NK-92 (cell line): ENCODE results near the gene CLSTN2.

Experiments used
- DNase-seq: peaks from one replicate; lab custom pipeline; 2025; ENCODE audit not compliant: unreplicated experiment; lab: John Stamatoyannopoulos, UW

CLSTN2 gene

GRCh38 chr3:140006331-140006730 lies 71.3 kb downstream of the CLSTN2 start:
- DNase-seq: no peak

GRCh38 chr3:140007081-140007480 lies 72.1 kb downstream of the CLSTN2 start:
- DNase-seq: no peak

- DNase-seq: no peak
Measured at GRCh38 chr3:140007911-140008869, 73.2 kb downstream of the CLSTN2 start.

GRCh38 chr3:140010391-140010790 lies 75.4 kb downstream of the CLSTN2 start:
- no peak for DNase-seq

GRCh38 chr3:140011086-140011485 lies 76.1 kb downstream of the CLSTN2 start:
- no peak for DNase-seq

GRCh38 chr3:140011611-140012277 lies 76.8 kb downstream of the CLSTN2 start:
- no peak for DNase-seq

GRCh38 chr3:140013220-140013619 lies 78.2 kb downstream of the CLSTN2 start:
- no peak for DNase-seq

GRCh38 chr3:140014831-140015495 lies 80.0 kb downstream of the CLSTN2 start:
- DNase-seq: no peak

- no peak for DNase-seq
Measured at GRCh38 chr3:140015741-140016140, 80.8 kb downstream of the CLSTN2 start.

GRCh38 chr3:140018556-140018955 lies 83.6 kb downstream of the CLSTN2 start:
- DNase-seq: no peak

- DNase-seq: no peak
Measured at GRCh38 chr3:140019946-140020345, 85.0 kb downstream of the CLSTN2 start.

GRCh38 chr3:140020541-140020940 lies 85.6 kb downstream of the CLSTN2 start:
- no peak for DNase-seq

- no peak for DNase-seq
Measured at GRCh38 chr3:140021269-140021668, 86.3 kb downstream of the CLSTN2 start.

- DNase-seq: no peak
Measured at GRCh38 chr3:140022066-140022770, 87.2 kb downstream of the CLSTN2 start.

- no peak for DNase-seq
Measured at GRCh38 chr3:140023616-140024530, 88.9 kb downstream of the CLSTN2 start.

GRCh38 chr3:140031170-140031569 lies 96.2 kb downstream of the CLSTN2 start:
- DNase-seq: no peak

GRCh38 chr3:140034058-140034457 lies 99.1 kb downstream of the CLSTN2 start:
- DNase-seq: no peak

GRCh38 chr3:140035871-140036270 lies 100.9 kb downstream of the CLSTN2 start:
- no peak for DNase-seq

GRCh38 chr3:140050396-140050795 lies 115.4 kb downstream of the CLSTN2 start:
- DNase-seq: no peak
